Right atrium auricular region (tissue), 2 donors: ENCODE measurements around the gene CHSY3. TPM values are rescaled to one million over a fixed set of nuclear protein-coding genes. Genes with fewer than 3 reads are reported as not detected.

Experiments used
- DNase-seq: peaks from one replicate; pipeline ENCODE4 v3.0.0-alpha.2; 2019; ENCODE audit warnings: low spot score
- H3K27ac ChIP-seq, 2 donors: fragments of 200-600 bp; sonication (generic); 1 replicate in 1 of 2; 2 replicates in 1 of 2; pipeline ENCODE4 v1.5.1; 2016 to 2019
- H3K27me3 ChIP-seq, 2 donors: fragments of 200-600 bp; sonication (generic); one replicate each; pipeline versions ENCODE4 v1.5.1 to v1.6.0; 2017 to 2019
- H3K36me3 ChIP-seq: fragments of 200-600 bp; sonication (generic); one replicate; pipeline ENCODE4 v1.5.1; 2016
- H3K4me1 ChIP-seq, 2 donors: fragments of 200-600 bp; sonication (generic); one replicate each; pipeline versions ENCODE4 v1.5.1 to v1.6.0; 2017 to 2019
- H3K4me3 ChIP-seq, 2 donors: fragments of 200-600 bp; sonication (generic); 1 replicate in 1 of 2; 2 replicates in 1 of 2; pipeline ENCODE4 v1.5.1; 2017 to 2019; ENCODE audit warnings: mild to moderate bottlenecking in 1 of 2, moderate library complexity in 1 of 2
- H3K9me3 ChIP-seq, 2 donors: fragments of 200-600 bp; sonication (generic); one replicate each; pipeline ENCODE4 v1.5.1; 2019
- CTCF ChIP-seq, 2 donors: fragments of 200-600 bp; sonication (generic); IDR thresholded peaks; one replicate each; pipeline ENCODE4 v1.5.1; 2019; ENCODE audit warnings: antibody characterized with exemption in 2 of 2
- total RNA-seq, 2 donors: library from RNA; depleted of rRNA; stranded (reverse); fragments of >200 nt; gene quantifications; one replicate each; pipeline ENCODE4 v1.1.0, GENCODE V29; 2016

Gene CHSY3
- total RNA-seq, 2 donors from 2014 or later = 2.5 TPM

GRCh38 chr5:129991780-129992179 lies 87.5 kb downstream of the CHSY3 start:
- H3K27ac ChIP-seq = no peak overlapping the region
- peaks cover 0 to under 1% of the 10 kb centered on the region in 2 donors for H3K9me3 ChIP-seq
- DNase-seq = no peak
- no peak overlapping the region for H3K4me3 ChIP-seq
- TF ChIP-seq CTCF (IDR thresholded peaks at IDR 0.05) = no peak
- H3K4me1 ChIP-seq = no peaks in the 10 kb centered on the region
- H3K36me3 ChIP-seq = no peaks in the 10 kb centered on the region
- no peaks in the 10 kb centered on the region for H3K27me3 ChIP-seq

GRCh38 chr5:129996896-129997295 lies 92.6 kb downstream of the CHSY3 start:
- Histone ChIP-seq H3K27ac (no peak overlapping the region), H3K27me3 (no peaks in the 10 kb centered on the region), H3K4me3 (no peak overlapping the region), H3K9me3 (no peaks in the 10 kb centered on the region), H3K4me1 (no peaks in the 10 kb centered on the region), H3K36me3 (no peaks in the 10 kb centered on the region)
- DNase-seq = no peak
- TF ChIP-seq CTCF (IDR thresholded peaks at IDR 0.05) = no peak

- no peak for TF ChIP-seq CTCF (IDR thresholded peaks at IDR 0.05)
- Histone ChIP-seq H3K27me3 (no peaks in the 10 kb centered on the region), H3K27ac (no peak overlapping the region), H3K4me3 (no peak overlapping the region), H3K36me3 (no peaks in the 10 kb centered on the region), H3K4me1 (no peaks in the 10 kb centered on the region), H3K9me3 (no peaks in the 10 kb centered on the region)
- DNase-seq = no peak
Measured at GRCh38 chr5:130000460-130000859, 96.2 kb downstream of the CHSY3 start.

- no peak overlapping the region for H3K27ac ChIP-seq
- no peaks in the 10 kb centered on the region for H3K4me1 ChIP-seq
- no peaks in the 10 kb centered on the region for H3K27me3 ChIP-seq
- no peak for DNase-seq
- H3K4me3 ChIP-seq = no peak overlapping the region
- H3K36me3 ChIP-seq = no peaks in the 10 kb centered on the region
- TF ChIP-seq CTCF (IDR thresholded peaks at IDR 0.05) = no peak
- no peaks in the 10 kb centered on the region for H3K9me3 ChIP-seq
Measured at GRCh38 chr5:130002183-130002582, 97.9 kb downstream of the CHSY3 start.

GRCh38 chr5:130002876-130003275 lies 98.6 kb downstream of the CHSY3 start:
- no peaks in the 10 kb centered on the region for H3K36me3 ChIP-seq
- no peak for TF ChIP-seq CTCF (IDR thresholded peaks at IDR 0.05)
- no peak for DNase-seq
- no peaks in the 10 kb centered on the region for H3K4me1 ChIP-seq
- H3K9me3 ChIP-seq = no peaks in the 10 kb centered on the region
- no peak overlapping the region for H3K4me3 ChIP-seq
- no peaks in the 10 kb centered on the region for H3K27me3 ChIP-seq
- no peak overlapping the region for H3K27ac ChIP-seq

GRCh38 chr5:130011986-130012385 lies 107.7 kb downstream of the CHSY3 start:
- Histone ChIP-seq H3K36me3 (no peaks in the 10 kb centered on the region), H3K27me3 (no peaks in the 10 kb centered on the region), H3K9me3 (peaks cover 0 to 6% of the 10 kb centered on the region in 2 donors), H3K27ac (no peak overlapping the region), H3K4me3 (no peak overlapping the region), H3K4me1 (no peaks in the 10 kb centered on the region)
- DNase-seq = no peak
- TF ChIP-seq CTCF (IDR thresholded peaks at IDR 0.05) = no peak
